IgD-negative memory B cell (primary cell): Measurements from ENCODE around the gene TRMT1. TPM values are rescaled to one million over a fixed set of nuclear protein-coding genes. Genes with fewer than 3 reads are reported as not detected.
"Not testable (repeated sequence)": the region's sequence is repeated elsewhere in the genome, so short reads cannot be mapped to it uniquely, and the experiment has no call there.

Experiments used
- H3K27ac Mint-ChIP-seq, 3 donors: one replicate each; pipeline ENCODE4 v1.8.0; 2020 to 2022; ENCODE audit warnings: mild to moderate bottlenecking in 3 of 3, mixed read lengths in 3 of 3, moderate library complexity in 1 of 3
- H3K27me3 Mint-ChIP-seq: one replicate; pipeline ENCODE4 v1.8.0; 2021; ENCODE audit warnings: mixed read lengths
- H3K36me3 Mint-ChIP-seq: one replicate; pipeline ENCODE4 v1.8.0; 2020; ENCODE audit warnings: mild to moderate bottlenecking, mixed read lengths
- H3K4me1 Mint-ChIP-seq, 3 donors: one replicate each; pipeline ENCODE4 v1.8.0; 2020 to 2022; ENCODE audit warnings: mixed read lengths in 3 of 3, mild to moderate bottlenecking in 1 of 3
- H3K4me3 Mint-ChIP-seq, 4 donors: one replicate each; pipeline ENCODE4 v1.8.0; 2020 to 2022; ENCODE audit warnings: mild to moderate bottlenecking in 4 of 4, mixed read lengths in 4 of 4, moderate library complexity in 3 of 4
- H3K9me3 Mint-ChIP-seq, 3 donors: one replicate each; pipeline ENCODE4 v1.8.0; 2020 to 2021; ENCODE audit warnings: mixed read lengths in 3 of 3, mild to moderate bottlenecking in 1 of 3
- polyA plus RNA-seq: library from polyadenylated mRNA; unstranded; fragments of 300-500 nt; fragmentation: Illumina TruSeq; gene quantifications from one replicate; pipeline ENCODE4 v1.2.3, GENCODE V29; 2021

Gene TRMT1
- 30.7 TPM for polyA plus RNA-seq

DNA sequence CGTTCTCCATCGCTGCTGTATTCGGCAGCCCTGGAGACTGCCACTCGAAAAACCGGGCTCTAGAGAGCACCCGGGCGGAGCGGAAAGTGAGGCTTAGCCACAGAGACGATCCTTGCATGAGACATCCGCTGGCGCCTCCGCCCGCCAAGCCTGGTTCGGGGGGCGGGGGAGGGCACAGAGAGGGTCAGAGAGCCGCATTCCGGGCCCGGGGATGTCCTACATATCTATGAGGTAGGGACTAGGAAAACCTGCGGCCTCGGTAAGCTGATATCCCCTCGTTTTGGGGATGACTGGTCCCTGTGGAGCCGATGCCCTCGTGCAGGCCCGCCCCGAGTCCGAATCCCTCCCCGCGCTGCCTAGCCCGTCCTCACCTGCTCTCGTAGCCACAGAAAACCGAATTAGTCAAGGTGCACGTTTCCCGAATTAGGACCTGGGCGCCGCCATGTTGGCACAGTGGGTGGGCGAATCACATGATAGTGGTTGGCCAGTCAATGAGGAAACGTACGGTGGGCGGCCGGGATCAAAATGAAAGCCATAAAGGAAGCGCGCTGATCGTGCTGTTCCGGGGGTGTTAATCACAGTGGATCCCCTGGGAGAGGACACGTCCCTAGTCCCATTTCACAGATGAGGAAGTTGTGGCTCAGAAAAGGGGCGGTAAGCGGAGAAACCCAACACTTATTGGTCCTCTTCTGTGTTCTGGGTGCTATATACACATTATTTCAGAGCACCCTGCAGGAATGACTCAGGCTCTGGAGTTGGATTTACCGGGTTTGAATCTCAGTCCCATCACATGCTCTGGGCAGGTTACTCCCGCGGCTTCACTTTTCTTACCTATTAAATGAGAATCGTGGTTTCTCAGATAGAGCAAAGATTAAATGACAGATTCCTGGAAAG, at the start of gene TRMT1:
Gene TRMT1 (minus strand): TSS at position 459 of the 894 bp plus-strand sequence. CDS start 341 bp downstream, at position 118.
- peaks cover 21 to 29% (median 25%) of the 10 kb centered on the region in 3 donors for H3K4me1 Mint-ChIP-seq

DNA sequence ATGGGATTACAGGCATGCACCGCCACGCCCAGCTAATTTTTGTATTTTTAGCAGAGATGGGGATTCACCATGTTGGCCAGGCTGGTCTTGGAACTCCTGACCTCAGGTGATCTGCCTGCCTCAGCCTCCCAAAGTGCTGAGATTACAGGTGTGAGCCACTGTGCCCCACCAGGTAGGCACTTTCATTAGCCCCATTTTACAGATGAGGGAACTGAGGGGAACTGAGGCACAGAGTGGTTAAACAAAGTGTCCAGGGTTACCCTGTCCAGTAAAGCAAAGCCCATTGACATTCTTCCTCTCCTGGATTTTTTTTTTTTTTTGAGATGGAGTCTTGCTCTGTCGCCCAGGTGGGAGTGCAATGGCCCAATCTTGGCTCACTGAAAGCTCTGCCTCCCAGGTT, 49.6 kb upstream of the TRMT1 start:
- peak overlapping the region in 2 of 4 donors; percentile 86 to 94 for H3K4me3 Mint-ChIP-seq
- peaks cover 41 to 50% (median 45%) of the 10 kb centered on the region in 3 donors for H3K4me1 Mint-ChIP-seq
- not testable (repeated sequence) for H3K27me3 Mint-ChIP-seq, H3K36me3 Mint-ChIP-seq, H3K9me3 Mint-ChIP-seq
- peak overlapping the region; percentile 90 to 99 (median 96) for H3K27ac Mint-ChIP-seq

More for the DNA sequence above, at the start of gene TRMT1:
- peak within 1 kb of the TSS; percentile 92 to 98 (median 92) for H3K27ac Mint-ChIP-seq
- no peaks in the 10 kb centered on the region for H3K27me3 Mint-ChIP-seq
- peak within 1 kb of the TSS; percentile 93 to 99 (median 98) for H3K4me3 Mint-ChIP-seq
- H3K9me3 Mint-ChIP-seq = no peaks in the 10 kb centered on the region
- H3K36me3 Mint-ChIP-seq = no peaks in the 10 kb centered on the region

DNA sequence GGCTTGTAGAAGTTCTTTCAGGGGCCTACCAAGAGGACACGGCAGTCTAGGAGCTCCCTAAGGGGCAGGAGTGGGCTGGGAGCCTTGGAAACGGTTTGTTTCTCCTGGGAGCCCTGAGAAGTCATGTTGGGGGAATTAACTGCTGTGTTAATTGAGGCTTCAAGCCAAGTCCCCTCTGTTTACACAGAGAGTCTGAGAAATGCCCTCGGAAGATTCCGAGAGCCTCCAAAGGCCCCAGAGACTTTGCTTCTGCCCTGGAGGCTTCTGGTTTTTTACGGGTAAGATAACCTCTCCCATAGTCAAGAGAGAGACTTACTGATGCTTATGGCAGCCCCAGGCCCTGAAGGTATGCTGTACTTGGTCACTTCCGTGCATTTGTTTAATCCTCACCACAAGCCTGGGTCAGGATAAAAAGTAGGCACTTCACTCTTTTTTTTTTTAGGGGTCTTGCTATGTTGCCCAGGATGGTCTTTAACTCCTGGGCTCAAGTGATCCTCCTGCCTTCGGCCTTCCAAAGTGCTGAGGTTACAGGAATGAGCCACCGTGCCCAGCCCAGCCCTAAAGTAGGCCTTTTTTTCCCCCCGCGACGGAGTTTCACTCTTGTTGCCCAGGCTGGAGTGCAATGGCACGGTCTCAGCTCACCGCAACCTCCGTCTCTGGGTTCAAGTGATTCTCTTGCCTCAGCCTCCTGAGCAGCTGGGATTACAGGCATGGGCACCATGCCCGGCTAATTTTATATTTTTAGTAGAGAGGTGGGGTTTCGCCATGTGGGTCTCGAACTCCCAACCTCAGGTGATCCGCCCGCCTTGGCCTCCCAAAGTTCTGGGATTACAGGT, 48.8 kb upstream of the TRMT1 start:
- no peaks in the 10 kb centered on the region for H3K9me3 Mint-ChIP-seq
- peak overlapping the region in 2 of 4 donors; percentile 74 to 86 for H3K4me3 Mint-ChIP-seq
- H3K27me3 Mint-ChIP-seq = no peaks in the 10 kb centered on the region

DNA sequence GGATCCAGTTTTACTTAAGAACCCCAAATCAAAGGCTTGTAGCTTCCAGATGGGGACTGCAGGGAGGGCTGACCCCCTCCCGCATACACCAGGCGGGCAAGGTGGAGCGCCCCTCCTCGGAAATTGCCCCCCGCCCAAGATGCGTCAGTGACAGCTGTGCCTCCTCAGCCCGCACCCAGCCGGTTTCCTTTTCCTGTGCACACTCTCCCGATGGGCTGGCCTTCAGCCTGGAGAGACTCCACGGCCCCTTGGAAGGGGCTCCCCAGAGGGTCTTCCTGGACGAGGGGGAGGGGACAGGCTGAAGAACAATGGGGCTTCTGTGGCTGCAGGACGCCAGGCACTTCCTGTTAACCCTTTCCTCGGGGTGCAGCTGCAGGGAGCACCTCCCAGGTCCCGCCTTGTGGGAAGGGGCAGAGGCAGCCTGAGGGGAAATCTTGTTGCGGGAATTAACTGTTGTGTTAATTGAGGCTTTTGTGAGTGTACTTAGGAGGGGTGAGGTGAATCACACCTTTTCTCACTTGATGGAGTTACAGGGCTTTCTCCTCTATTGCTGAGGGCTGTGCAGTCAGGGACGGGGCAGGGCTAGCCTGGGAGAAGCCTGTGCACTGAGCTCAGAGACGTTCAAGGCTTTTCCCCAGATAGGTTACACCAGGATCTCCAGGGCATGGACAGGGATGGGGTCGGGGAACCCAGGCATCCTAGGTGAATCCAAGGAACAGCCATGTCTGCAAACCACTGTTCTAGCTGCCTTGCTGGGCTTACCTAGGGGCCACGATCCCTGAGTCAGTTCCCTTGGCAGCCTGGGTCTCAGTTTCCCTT, 48.0 kb upstream of the TRMT1 start:
- peaks cover 41 to 48% (median 42%) of the 10 kb centered on the region in 3 donors for H3K4me1 Mint-ChIP-seq
- peak overlapping the region; percentile 82 to 96 (median 96) for H3K27ac Mint-ChIP-seq
- peaks cover 2% of the 10 kb centered on the region for H3K36me3 Mint-ChIP-seq
- H3K27me3 Mint-ChIP-seq = no peaks in the 10 kb centered on the region
- peak overlapping the region; percentile 85 to 95 (median 90) for H3K4me3 Mint-ChIP-seq
- H3K9me3 Mint-ChIP-seq = no peaks in the 10 kb centered on the region

More for the DNA sequence above, 48.8 kb upstream of the TRMT1 start:
- H3K4me1 Mint-ChIP-seq = peaks cover 41 to 49% (median 42%) of the 10 kb centered on the region in 3 donors
- H3K27ac Mint-ChIP-seq = peak overlapping the region; percentile 82 to 96 (median 96)
- H3K36me3 Mint-ChIP-seq = no peaks in the 10 kb centered on the region

DNA sequence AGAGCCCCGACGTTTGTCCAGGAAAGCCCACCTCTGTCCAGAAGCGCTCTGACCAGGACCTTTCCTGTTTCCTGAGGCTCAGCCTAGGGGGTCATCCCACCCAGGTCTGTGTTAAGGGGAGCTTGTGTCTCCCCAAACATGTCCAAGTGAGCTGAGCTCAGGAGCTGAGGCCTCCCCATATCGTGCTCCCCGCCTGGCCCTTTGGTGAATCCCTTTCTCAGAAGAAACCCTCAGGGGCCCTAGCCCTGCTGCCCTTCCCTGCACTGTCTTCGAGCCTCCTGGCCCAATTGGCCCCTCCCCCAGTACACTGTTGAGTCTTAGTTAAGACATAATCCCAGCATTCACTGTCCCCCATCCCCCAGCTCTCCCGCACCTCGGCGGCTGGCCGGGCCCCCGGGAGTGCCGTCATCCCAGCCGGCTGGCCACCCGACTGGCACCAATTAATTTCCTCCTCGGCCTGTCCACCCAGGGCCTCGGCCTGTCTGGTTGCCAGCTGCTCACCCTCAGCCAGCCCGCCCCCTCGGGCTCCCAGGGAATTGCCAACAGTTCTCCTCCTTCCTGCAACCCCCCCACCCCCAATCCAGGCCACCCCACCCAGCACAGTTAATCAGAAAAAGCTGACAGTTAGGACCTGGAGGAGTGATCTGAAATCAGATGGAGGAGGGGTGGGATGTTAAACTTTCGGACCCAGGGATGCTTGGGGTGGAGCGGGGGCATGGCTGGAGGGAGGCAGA, 47.2 kb upstream of the TRMT1 start:
- Mint-ChIP-seq H3K27ac (peak overlapping the region; percentile 82 to 96 (median 96)), H3K36me3 (peaks cover 2% of the 10 kb centered on the region), H3K27me3 (no peaks in the 10 kb centered on the region), H3K4me3 (peak overlapping the region; percentile 85 to 95 (median 90)), H3K4me1 (peaks cover 33 to 43% (median 39%) of the 10 kb centered on the region in 3 donors), H3K9me3 (no peaks in the 10 kb centered on the region)

DNA sequence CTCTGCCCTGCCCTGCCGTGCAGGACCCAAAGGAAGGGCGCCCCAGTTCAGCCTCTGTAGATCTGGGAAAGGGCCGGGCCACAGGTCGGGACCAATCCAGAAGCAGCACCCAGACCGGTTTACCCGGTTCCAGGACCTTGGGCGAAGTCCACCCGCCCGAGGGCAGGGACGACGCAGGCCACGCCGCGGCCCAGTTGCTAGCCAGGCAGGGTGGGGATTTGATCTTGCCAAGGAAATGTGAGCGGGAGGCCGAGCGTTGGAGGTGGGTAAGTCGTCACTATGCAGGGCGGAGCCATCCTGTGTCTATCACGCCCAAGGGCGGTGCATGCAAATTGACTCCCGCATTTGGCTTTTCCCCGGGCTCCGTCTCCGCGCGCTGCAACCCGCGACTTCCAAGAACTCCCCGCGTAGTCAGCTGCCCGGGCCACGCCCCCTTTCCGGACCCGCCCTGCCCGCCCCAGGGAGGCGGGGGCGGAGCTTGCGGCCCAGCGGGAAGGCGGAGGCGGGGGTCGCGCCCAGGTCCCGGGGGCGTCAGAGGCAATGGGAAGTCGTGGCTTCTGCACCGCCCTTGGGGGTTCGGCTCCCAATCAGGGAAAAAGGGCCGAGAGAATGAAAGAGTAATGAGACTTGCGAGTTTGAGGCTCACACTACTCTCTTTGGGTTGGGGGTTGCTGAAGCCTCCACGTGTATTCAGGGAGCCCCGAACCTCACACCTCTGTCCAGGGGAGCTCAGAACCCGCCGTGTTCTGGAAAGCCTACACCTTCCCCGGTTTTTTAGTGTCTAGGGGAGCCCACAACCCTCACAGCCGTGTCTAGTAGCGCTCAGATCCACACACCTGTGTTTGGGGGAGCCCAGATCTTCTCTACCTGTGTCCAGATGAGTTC, 46.4 kb upstream of the TRMT1 start:
- Mint-ChIP-seq H3K9me3 (no peaks in the 10 kb centered on the region), H3K27me3 (no peaks in the 10 kb centered on the region), H3K36me3 (peaks cover 2% of the 10 kb centered on the region), H3K4me1 (peaks cover 37 to 48% (median 43%) of the 10 kb centered on the region in 3 donors), H3K27ac (peak overlapping the region; percentile 82 to 96 (median 96)), H3K4me3 (peak overlapping the region; percentile 85 to 95 (median 90))

DNA sequence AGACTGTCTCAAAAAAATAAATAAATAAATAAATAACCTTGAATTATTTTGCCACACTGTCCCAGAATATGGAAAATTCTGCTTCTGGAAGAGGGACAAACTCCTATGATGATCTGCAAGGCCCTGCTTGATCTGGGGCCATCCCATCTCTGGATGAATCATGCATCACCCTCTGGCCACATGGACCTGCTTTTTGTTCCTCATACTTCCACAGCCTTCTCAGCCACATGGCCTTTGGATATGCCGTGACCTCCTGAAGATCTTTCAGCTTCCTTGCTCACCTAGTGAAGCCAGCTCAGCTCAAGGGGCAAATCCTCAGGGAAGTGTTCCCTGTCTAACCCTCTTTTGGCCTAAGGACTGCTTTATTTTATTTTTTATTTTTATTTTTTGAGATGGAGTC, 44.0 kb upstream of the TRMT1 start:
- H3K36me3 Mint-ChIP-seq = peaks cover 2% of the 10 kb centered on the region
- H3K9me3 Mint-ChIP-seq = peaks cover 0 to 1% (median 0%) of the 10 kb centered on the region in 3 donors
- H3K27me3 Mint-ChIP-seq = no peaks in the 10 kb centered on the region
- H3K4me3 Mint-ChIP-seq = peak overlapping the region in 2 of 4 donors; percentile 75 to 85
- peaks cover 44 to 49% (median 45%) of the 10 kb centered on the region in 3 donors for H3K4me1 Mint-ChIP-seq
- H3K27ac Mint-ChIP-seq = peak overlapping the region in 1 of 3 donors; percentile 99

DNA sequence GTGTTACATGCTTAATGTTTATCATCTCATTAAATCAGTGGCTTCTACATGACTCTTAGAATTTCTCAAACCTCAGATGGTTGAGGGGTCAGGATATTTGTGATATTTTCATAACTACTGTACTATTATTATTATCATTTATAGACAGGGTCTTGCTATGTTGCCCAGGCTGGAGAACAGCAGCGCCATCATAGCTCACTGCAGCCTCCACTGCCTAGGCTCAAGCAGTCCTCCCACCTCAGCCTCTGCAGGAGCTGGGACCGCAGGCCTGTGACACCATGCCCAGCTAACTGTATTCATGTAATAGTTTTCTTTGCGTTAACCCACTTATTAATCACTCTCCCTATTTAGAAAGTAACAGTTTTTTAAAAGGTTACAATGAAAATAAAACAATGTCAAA, 43.2 kb upstream of the TRMT1 start:
- peaks cover 40 to 47% (median 44%) of the 10 kb centered on the region in 3 donors for H3K4me1 Mint-ChIP-seq
- peaks cover 5% of the 10 kb centered on the region for H3K36me3 Mint-ChIP-seq
- peak overlapping the region in 1 of 3 donors; percentile 99 for H3K27ac Mint-ChIP-seq
- peak overlapping the region in 2 of 4 donors; percentile 27 to 62 for H3K4me3 Mint-ChIP-seq
- H3K9me3 Mint-ChIP-seq = peaks cover 0 to 1% (median 0%) of the 10 kb centered on the region in 3 donors
- no peaks in the 10 kb centered on the region for H3K27me3 Mint-ChIP-seq

DNA sequence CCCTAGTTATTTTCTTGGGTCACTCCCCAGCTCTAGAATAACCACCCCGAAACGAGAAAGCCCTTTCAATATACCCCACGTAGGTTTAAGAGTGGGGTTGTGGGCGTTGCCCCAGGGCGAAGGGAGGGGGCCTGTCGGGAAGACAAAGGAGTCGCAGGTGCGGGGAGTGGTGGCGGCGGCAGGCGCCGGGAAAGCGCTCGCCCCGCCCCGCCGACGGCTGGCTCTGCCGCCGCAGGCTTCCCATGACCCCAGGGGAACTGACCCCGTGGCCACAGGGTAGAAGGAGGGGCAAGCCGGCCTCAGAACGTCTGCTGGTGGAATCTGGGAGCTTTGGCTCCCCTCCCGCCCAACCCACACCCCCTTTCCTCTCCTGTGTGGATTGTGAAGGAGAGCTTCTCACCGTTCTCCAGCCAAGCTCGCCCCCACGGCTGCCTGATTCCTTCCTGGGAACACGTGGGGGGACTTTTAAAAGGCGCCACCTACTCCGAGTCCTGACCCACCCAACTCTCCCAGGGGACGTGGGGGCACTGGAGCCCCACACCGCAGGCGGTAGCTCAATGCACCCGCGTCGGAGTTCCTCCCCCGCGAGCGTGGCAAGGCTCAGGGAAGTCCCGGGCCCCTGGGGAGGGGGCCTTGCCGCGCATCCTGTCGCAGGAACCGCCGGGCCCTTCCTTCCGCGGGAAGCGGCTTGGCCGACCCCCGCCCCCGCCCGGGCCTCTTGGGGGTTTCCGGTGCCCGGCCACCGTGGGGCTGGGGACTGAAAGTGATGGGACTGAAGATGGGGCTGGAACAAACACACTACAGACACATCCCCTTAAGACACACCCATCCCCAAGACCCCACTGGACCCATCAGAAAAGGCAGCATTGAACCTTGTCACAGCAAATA, 39.2 kb upstream of the TRMT1 start:
- Mint-ChIP-seq H3K4me3 (peak overlapping the region; percentile 95 to 99 (median 98)), H3K27ac (peak overlapping the region; percentile 99 to 100 (median 99)), H3K9me3 (peaks cover 0 to 7% (median 0%) of the 10 kb centered on the region in 3 donors), H3K27me3 (no peaks in the 10 kb centered on the region), H3K4me1 (peaks cover 28 to 31% (median 28%) of the 10 kb centered on the region in 3 donors), H3K36me3 (peaks cover 10% of the 10 kb centered on the region)

DNA sequence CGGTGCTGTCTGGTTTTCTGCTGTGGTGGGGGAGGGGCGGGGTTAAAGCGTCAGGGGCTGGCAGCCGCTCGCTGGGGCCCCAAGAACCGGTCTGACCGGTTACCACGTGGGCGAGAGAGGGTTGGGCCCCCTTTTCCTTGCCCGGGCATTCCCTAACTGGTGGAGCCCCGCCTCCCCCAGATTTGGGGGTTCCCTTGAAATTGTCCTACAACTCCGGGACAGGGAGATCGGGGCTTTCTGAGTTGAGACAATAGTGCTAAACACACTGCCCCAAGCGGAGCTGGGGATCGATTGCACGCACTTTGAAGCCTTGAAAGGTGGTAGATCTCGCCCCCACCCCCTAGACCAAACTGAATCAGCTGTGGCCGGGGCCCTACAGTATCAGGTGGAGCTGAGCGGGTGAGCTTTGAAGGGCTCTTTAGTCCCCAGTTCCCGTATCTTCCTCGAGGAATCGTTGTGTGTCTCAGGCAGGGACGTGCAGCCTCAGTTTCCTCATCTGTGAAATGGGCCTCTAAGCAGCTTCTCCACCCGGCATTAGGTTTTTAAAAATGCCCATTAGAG, 38.5 kb upstream of the TRMT1 start:
- H3K36me3 Mint-ChIP-seq = peaks cover 11% of the 10 kb centered on the region
- H3K4me1 Mint-ChIP-seq = peaks cover 28 to 31% (median 29%) of the 10 kb centered on the region in 3 donors
- peak overlapping the region; percentile 99 to 100 (median 99) for H3K27ac Mint-ChIP-seq
- no peaks in the 10 kb centered on the region for H3K27me3 Mint-ChIP-seq
- H3K4me3 Mint-ChIP-seq = peak overlapping the region; percentile 95 to 99 (median 98)
- peaks cover 0 to 7% (median 0%) of the 10 kb centered on the region in 3 donors for H3K9me3 Mint-ChIP-seq

DNA sequence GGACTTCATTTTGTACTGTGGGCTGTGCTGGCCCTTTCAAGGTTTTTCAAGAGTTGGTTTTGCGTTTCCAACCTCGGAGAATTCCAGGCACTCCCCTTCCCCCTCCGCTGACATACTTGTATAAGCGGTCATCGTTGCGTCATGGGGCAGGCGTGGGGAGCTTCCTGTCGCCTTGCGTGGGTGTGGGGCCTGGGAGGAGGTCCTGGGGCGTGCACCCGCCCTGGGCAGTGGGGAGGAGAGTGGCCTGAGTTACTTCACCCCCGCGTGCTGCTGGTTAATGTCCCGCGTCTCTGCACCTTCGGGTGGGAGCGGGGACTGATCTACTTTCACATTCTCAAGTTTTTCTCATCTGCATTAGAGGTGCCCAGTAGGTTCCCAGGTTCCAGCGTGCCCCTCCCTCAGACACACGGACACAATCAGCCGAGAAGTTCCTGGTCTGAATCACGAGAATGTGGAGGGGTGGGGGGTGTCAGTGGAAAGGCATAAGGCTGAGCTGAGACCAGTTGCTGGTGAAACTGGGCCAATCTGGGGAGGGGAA, 37.8 kb upstream of the TRMT1 start:
- peaks cover 10% of the 10 kb centered on the region for H3K36me3 Mint-ChIP-seq
- no peaks in the 10 kb centered on the region for H3K27me3 Mint-ChIP-seq
- H3K27ac Mint-ChIP-seq = peak overlapping the region; percentile 99 to 100 (median 99)
- H3K4me1 Mint-ChIP-seq = peaks cover 26 to 31% (median 30%) of the 10 kb centered on the region in 3 donors
- peak overlapping the region; percentile 95 to 99 (median 98) for H3K4me3 Mint-ChIP-seq
- peaks cover 0 to 7% (median 0%) of the 10 kb centered on the region in 3 donors for H3K9me3 Mint-ChIP-seq
